Mucosa of descending colon (tissue), 3 donors: ENCODE measurements around the gene HOXA1. TPM values are rescaled to one million over a fixed set of nuclear protein-coding genes. Genes with fewer than 3 reads are reported as not detected.
A peak's percentile ranks its signal among the peaks of the same experiment; 100 is the strongest.

Experiments used
- ATAC-seq: fragments of 200-7000 bp; cut with Tn5 transposase; one replicate; pipeline ENCODE4 v1.9.1; 2020; ENCODE audit warnings: mild to moderate bottlenecking, moderate library complexity
- DNase-seq, 3 donors: peaks; one replicate each; pipeline ENCODE4 v3.0.0-alpha.2; 2020
- H3K36me3 ChIP-seq: fragments of 200-600 bp; one replicate; pipeline ENCODE4 v1.8.0; 2021; ENCODE audit warnings: low read depth, mild to moderate bottlenecking
- H3K4me1 ChIP-seq: fragments of 200-600 bp; one replicate; pipeline ENCODE4 v1.8.0; 2021; ENCODE audit warnings: low read depth, mild to moderate bottlenecking
- H3K4me3 ChIP-seq: fragments of 200-600 bp; one replicate; pipeline ENCODE4 v1.8.0; 2021; ENCODE audit warnings: mild to moderate bottlenecking
- H3K9me3 ChIP-seq: fragments of 200-600 bp; one replicate; pipeline ENCODE4 v1.8.0; 2021; ENCODE audit warnings: mild to moderate bottlenecking
- intact Hi-C, 2 donors: fragments of 100-400 bp; cut with DNase I in 1 of 2; cut with micrococcal nuclease in 1 of 2; formaldehyde crosslinking; loops; one replicate each; pipeline versions ENCODE4 v1.11.0 to v1.11.1; 2022; cut with DNase I, micrococcal nuclease
- total RNA-seq, 3 donors: library from RNA; stranded (reverse); fragmentation: NEBNext Ultra II Directional in 2 of 3; extraction: Animal tissue kit (Norgen Biotek cat#: 25700) in 2 of 3; gene quantifications; one replicate each; pipeline versions ENCODE4 v1.2.1 to v1.2.4, GENCODE V29; 2021 to 2023
- TF ChIP-seq, protein P1 (sequence below): fragments of 200-600 bp; IDR thresholded peaks from one replicate; pipeline ENCODE4 v1.8.0; 2022; ENCODE audit warnings: antibody characterized with exemption, mild to moderate bottlenecking
- donor health status: DM: no; HTN: no; CAD: no; lungs with moderate emphysema.
- donor health status: DM: no; HTN: no; CAD: no.
- donor health status: DM: no; HTN: yes; CAD: no.

Gene HOXA1
- total RNA-seq, 3 donors from 2014 or later: 1.5 to 2.7 (median 2.1) TPM

DNA sequence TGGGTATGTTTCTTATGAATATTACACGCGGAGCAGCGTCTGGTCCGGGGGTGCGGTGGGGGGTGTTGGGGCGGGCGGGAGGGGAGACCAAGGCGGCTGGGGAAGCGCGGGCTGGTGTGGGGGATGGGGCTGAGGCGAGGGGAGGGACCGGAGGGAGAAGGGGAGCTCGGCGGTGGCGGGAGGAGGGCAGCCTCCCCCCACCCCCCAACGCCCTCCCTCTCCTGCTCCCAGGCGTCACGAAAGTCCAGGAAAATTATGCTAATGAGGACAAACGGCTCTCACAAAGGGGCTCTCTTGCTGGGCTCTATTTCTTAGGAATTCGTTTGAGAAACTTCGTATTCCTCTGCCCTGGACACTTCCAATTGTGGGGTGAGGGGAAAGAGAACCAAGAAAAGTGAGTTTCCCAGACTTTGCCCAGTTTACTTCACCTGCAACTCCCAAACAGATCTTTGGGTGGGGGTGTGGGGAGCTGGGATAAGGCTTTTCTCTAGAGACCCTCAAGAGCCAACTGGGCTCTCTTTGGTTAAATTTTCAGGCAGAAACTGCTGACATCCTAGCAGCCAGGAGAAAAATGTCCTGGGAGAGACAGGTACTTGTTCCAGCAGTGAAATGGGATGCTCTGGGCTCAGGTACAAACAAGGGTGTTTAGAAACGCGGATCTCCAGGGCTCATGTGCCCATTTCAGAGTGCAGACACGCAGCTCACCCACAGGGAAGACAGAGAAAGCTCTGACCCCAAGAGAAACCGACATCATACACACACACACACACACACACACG is 18.4 kb upstream of the HOXA1 start:
- intact Hi-C loops: no loop called here
- ATAC-seq: peak; percentile 32
- Histone ChIP-seq H3K4me3 (peak overlapping the region; percentile 11), H3K36me3 (no peaks in the 10 kb centered on the region), H3K4me1 (peaks cover 53% of the 10 kb centered on the region), H3K9me3 (no peaks in the 10 kb centered on the region)
- TF ChIP-seq, protein P1, sequence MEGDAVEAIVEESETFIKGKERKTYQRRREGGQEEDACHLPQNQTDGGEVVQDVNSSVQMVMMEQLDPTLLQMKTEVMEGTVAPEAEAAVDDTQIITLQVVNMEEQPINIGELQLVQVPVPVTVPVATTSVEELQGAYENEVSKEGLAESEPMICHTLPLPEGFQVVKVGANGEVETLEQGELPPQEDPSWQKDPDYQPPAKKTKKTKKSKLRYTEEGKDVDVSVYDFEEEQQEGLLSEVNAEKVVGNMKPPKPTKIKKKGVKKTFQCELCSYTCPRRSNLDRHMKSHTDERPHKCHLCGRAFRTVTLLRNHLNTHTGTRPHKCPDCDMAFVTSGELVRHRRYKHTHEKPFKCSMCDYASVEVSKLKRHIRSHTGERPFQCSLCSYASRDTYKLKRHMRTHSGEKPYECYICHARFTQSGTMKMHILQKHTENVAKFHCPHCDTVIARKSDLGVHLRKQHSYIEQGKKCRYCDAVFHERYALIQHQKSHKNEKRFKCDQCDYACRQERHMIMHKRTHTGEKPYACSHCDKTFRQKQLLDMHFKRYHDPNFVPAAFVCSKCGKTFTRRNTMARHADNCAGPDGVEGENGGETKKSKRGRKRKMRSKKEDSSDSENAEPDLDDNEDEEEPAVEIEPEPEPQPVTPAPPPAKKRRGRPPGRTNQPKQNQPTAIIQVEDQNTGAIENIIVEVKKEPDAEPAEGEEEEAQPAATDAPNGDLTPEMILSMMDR: no peak
- DNase-seq: peak; percentile 64 to 73 (median 71)

DNA sequence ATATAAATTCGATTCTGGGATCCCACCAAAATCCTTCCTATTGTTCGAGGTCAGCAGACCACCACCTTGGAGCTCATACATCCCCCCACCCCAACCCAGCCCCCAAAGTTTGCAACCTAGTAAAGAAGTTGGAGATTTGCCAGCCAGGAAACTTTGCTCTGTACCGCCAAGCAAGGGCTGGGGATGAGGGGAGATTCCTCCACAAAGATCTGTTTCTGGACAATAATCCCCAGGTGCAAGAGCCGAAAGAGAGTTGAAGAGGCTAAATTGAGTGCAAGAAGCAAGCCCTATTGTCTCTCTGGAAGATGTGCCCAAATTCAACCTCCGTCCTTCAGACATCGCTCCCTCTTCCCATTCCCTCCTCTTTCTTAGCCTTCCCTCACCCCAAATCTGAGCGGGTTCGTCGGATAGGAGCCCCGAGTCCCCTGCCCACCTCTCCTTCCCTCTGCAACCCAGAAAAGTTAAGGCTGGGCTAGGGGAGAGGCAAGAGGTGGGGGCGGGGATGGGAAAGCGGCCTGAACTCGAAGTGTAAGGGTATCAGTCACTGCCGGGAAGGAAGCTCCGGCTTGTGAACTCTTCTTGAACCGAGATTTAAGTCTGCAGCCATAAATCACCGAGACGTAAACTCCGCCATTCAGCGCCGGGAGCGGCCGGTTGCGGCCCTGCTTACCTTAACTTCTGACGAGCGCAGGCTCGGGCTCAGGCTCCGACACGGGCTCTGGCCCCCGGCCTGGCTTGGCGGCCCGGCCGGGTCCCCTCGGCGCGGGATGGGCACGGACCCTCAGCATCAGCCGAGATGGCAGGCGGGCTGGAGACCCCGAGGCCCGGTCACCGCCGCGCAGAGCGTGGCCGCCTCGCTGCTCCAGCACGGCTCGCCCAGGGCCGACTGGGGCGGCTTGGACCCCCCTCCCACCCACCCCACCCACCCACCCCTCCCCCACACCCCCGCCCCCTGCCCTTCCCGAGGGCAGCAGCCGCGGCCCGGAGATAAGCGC is 17.5 kb upstream of the HOXA1 start:
- H3K9me3 ChIP-seq: no peaks in the 10 kb centered on the region
- ATAC-seq (peak; percentile 67), DNase-seq (peak; percentile 79 to 87 (median 82))
- H3K4me3 ChIP-seq: peak overlapping the region; percentile 11
- intact Hi-C loops: no loop called here
- no peaks in the 10 kb centered on the region for H3K36me3 ChIP-seq
- peaks cover 51% of the 10 kb centered on the region for H3K4me1 ChIP-seq
- TF ChIP-seq, protein P1: no peak

DNA sequence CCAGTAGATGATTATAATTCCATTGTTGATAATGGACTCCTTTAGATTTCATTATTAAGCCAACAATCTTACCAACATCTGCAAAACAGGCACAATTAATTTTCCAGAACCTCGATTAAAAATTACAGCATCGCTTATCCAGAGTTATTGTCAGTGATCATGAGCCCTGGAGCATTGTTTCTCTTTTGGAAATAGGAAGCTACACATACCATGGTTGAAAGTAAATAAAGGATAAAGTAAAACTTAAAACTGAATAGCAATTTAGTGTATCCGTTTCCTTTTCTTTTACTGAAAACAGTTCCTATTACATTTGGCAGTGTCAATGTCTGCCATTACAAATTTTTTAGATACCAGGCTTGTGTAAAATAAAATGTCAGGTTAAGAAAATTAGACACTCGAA is 16.6 kb upstream of the HOXA1 start:
- no peaks in the 10 kb centered on the region for H3K36me3 ChIP-seq
- no peaks in the 10 kb centered on the region for H3K9me3 ChIP-seq
- intact Hi-C loops: no loop called here
- ATAC-seq (no peak), DNase-seq (no peak)
- TF ChIP-seq, protein P1: no peak
- peaks cover 48% of the 10 kb centered on the region for H3K4me1 ChIP-seq
- no peak overlapping the region for H3K4me3 ChIP-seq

DNA sequence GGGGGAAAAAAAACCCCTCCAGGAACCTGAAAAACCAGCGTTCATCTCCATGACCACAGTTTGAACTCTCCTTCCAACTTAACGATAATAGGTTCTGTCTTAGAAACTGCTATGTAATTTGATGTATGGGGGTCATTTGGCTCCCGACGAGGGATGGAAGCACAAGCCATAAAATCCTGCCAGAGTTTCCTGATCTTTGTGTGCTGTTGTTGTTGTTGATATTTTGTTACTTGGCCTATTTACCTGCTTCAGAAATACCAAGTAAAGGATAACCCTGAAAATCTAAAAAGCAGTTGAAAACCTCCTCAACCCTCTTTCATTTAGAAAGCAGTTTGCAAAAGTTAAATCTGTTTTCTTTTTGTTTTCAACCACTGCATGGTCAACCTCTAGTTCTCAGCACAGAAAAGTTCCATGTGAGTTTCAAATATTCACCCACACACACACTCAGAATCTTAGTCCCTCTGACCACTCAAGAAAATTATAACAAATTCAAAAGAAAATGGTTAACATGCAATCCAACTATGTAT is 16.0 kb upstream of the HOXA1 start:
- H3K4me1 ChIP-seq: peaks cover 44% of the 10 kb centered on the region

More for the DNA sequence above, 16.0 kb upstream of the HOXA1 start:
- no peak for ATAC-seq
- no peak for DNase-seq
- H3K36me3 ChIP-seq: no peaks in the 10 kb centered on the region
- H3K4me3 ChIP-seq: no peak overlapping the region
- TF ChIP-seq, protein P1: no peak
- intact Hi-C loops: no loop called here
- no peaks in the 10 kb centered on the region for H3K9me3 ChIP-seq
